Dedifferentiated amniotic fluid mesenchymal stem cell (primary cell): ENCODE measurements around the gene MEIKIN.

Source experiments
- DNase-seq: peaks from one replicate; pipeline ENCODE4 v3.0.0-alpha.2; 2016; ENCODE audit errors: extremely low spot score

The MEIKIN gene

DNA sequence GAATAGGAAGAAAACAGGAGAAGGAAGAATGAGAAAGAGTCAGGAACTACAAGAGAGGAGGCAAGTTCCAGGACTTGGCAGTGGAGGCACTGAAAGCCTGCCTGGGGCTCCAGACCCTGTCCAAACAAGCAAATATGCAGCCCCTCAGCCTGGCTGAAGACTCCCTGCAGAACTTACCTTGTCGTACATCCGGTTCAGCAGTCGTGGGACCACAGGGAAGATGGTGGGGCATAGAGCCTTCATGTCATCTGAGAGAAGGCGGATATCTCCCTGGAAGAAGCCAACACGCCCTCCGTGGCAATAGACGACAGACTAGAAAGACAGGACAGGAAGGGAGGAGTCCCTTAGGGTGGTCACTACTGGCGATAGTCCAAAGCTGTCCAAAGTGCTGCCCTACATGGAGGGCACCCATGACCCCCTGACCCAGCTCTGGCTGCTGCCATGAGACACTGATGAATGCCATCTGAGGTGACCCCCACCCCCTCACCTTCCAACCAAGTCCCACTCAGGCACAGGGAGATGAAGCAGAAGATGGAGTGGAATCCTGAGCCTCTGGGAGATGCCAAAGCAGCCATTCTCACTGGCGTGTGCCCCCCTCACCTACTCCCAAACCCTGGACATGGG, 27.7 kb upstream of the MEIKIN start:
- DNase-seq = no peak

DNA sequence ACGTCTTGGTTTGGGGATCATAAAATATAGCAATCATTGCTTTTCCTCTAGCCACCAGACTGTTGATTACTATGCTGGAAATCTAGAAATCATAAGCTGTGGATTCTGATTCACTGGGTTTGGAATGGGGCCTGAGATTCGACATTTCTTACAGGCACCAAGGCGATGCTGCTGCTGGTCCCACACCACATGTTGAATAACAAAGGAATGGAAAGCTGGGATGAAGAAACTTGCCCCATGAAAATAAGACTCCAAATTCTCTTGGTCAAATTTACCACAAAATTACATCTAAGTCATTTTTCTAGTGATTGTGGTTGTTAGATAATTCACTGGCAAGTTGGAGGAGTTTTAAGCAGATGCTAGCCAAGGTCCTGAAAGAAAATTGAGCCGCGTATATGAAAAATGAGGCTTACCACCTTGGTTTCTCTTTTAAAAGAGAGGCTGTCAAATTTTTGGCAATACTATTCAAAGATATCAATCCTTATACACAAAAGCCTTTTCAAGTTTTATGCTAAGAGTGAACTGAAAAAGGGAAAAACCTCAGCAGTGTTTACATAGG, 23.0 kb upstream of the MEIKIN start:
- no peak for DNase-seq

DNA sequence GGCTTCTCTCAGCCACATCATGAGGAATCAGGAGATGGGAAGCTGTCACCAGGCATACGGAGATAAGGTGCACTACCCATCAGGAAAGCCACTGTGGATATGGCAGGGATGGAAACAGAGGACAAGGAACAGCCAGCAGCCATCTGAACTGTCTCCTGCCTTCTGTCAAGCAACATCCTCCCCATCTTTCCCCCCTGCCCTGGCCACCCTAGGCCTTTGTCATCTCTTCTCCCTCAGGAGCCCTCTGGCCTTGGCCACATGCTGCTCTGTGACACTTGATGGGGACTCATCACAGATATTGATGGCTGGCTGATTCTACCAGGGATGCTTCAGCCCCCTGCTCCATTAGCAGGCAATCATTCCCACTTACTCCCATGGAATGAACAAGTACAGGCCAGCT, 21.1 kb upstream of the MEIKIN start:
- DNase-seq = no peak

DNA sequence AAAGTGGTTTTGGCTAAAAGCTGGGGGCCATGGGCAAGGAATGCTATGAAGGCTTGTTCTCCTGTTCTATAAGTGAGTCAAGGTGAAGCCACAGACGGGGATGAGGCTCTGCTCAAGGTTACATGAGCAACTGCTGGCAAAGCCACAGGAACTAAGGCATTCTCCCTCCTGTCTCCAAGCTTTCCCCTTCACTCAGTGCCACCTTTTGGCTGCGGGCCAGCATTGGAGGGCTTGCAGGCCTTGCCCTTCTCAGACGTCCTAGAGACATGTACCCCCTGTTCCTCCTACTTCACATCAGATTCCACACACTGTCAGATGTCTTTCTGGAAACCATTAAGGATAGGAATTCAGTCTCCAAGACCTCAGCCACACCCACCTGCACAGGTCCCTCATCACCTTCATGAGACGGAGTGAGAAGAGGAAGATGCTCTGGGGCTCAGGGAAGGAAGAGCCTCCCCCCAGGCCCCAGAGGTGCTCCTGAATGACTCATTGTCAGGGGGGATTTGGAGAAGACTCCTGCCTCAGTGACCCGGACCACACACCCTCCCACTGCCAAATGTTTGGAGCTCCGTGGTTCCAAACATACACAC, 20.5 kb upstream of the MEIKIN start:
- no peak for DNase-seq

DNA sequence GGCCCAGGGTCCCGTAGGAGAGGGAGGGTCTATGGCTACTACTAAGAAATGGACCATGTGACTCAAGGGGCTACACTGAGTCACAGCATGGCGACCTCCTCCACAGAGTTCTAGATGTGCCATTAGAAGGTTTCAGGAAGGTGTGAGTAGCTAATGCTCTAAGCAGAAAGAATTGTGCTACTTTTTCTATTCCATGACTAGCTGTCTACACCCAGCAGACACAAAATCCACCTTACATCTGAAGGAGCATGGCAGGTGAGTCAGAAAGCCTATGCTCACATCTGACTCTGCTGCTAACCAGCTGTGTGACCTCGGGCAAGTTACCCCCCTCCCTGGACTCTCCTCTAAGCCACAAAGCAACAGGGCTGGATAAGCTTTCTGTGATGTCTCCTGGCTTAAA, 14.4 kb upstream of the MEIKIN start:
- no peak for DNase-seq

DNA sequence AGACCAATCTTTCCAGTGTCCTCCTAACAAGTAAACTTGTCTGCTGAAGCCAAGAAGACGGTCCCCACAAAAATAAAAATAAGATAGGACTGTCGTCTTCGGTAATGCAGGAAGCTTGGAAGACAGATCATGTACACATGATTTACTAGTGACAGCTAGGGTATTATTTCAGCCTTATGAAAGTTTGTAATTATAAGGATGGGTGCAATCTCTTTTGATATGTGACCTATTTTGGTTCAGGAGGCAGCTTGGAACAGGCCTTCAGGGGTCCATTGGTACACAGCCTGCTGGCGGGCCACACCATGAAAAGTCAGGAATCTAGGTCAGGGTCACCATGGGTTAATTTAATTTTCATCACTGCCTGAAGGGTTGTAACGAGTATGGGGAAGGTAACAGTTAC, 13.7 kb upstream of the MEIKIN start:
- no peak for DNase-seq

DNA sequence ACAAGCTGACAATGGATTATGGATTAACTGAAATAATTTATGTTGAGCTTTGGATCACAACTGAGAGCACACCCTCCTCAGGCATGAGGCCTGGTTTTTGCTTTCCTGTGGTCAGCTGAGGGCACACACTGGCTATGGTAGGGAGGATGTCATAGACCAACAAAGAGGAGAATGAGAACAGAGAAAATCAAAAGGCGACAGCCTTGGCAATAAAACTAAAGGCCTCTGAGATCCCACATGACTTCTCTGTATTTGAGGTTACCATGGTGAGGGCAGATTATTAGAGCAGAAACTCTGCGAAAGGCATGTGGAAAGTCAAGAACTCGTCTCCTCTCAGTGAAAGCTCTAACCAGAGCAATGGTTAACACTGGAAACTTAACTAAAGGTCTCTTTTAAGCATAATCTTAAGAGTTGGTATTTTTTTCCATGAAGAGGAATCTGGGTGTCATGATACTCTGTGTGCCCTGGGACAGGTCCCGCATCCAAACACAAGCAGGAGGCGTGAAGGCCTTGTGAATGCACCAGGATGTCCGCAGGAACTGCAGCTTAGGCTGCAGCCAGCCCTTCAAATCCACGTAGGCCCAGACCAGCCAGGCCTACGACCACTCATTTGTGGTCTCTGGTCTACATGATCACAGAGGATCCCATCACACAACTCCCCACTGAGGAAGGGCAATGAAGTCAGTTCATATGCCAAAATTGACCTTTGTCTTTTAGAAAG, 12.4 kb upstream of the MEIKIN start:
- no peak for DNase-seq

DNA sequence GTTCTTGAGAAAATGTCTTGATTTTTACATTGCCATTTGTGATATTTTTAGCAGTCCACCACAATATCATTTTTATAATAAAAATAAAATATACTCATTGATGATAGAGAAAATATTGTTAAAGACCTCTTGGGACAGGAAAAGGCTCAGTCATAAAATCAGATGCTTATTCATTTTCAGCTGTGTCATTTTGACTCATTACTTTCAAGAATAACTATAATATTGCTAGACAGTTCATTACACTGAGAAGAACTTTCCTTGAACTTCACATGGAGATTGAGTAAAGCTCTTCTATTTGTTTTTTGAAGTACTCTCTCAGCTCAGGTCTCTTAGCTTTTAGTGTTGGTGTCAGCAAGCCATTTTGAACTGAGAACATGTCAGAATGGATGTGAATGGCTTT, 8.5 kb upstream of the MEIKIN start:
- DNase-seq = no peak

DNA sequence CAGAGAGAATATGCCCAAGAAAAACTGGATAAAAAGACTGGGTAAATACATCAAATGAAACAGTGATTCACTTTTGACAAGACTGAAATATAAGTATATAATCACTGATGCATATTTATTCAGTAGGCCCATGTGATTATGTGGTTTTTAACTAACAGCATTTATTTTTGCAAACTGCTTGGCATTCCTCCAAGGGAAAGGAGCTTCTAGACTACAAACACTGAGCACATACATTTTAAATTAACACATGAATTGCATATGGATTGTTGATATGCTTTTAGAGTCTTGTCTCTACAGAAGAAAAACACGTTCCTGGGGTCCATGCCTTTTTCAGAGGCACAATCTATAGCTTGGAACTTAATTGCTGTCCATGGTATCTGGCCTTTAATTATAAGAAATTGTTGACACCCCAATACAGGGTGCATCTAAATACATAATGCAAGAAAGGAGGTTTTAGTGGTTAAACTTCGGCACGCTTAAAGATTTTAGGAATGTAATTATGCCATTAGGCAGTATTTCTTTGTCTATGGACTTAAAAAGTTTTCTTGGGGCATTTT, 6.9 kb upstream of the MEIKIN start:
- no peak for DNase-seq

DNA sequence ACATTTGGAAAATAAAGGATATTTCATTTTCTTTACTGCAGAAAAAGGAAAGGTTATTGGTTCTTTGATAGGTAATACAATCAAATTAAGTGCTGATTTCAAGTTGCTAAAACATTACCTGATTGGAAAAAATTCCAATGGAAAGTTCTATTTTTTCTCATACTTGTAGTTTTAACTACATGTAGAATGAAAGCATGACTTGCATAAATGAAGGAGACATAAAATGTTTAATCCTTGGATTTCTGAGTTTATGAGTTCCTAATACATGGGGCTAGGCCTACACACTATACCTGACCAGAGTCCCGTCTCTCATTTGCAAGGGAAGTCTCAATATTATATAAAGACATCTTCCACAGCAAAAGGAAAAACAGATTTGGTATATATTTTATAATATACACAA, 5.2 kb upstream of the MEIKIN start:
- no peak for DNase-seq

DNA sequence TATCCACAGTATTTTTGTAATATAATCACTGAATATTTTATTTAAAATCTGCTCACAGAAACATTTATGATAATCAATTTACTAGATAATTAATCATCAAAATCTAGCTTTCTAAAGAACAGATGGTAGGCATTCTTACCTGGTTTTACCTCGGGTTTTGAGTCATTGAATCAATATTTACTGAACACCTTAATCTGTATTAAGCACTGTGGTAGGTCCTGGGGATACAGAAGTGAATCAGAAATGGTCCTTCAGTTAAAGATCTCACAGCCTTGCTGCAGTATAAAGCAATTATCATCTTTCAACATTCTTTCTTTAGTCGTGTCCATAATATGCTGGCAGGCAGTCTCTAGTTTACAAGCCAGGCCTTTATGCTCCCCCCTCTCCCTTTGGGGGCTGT, 2.0 kb upstream of the MEIKIN start:
- no peak for DNase-seq

DNA sequence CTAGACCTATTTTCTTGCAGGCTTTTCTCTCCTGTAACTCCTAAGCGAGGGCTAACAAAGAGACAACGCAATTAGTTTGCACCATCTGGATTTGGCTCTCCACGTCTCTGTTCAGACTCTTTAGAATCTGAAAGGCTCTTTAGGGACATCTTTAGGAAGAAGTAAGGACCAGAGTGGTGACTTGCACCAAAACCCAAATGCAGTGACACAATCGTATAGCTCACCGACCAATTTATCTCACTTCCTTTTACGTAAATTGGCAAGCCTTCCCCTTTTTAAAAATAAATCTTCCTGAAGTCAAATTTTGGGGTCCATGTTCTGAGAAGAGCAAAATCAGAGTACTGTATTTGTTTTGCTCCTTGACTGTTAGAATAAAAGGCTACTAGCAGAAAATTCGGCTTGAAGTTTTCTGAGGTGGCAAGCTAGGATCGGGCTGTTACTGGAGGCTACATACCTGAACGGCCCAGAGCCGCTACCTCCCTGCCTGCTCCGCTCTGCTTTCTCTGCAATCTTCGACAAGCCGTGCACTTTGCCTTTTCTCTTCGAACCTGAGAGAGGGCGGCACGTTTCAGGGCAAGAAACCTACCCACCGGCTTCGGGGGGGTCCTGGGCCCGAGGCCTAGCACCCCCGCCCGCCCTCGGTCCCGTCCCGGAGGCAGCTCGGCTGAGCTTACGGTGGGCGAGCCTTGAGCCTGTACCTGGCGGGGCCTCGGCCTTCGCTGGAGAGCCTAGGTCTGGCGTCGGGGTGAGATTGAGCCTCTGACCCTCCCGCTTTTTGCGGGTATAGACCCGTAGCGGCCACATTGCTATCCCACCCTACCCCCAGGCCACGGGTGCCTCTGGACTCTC, 537 bp downstream of the MEIKIN start:
- no peak for DNase-seq

DNA sequence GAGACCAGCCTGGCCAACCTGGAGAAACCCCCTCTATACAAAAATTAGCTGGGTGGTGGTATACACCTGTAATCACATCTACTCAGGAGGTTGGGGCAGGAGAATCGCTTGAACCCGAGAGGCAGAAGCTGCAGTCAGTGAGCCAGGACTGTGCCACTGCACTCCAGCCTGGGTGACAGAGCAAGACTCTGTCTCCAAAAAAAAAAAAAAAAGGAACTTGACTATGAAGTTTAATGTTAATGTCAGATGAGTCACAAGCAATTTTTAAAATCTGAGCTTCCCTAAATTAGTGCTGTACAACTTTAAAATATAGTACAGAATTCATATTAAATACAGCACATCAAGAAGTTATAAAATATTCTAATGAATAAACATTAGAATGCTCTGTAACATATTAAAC, 1.5 kb downstream of the MEIKIN start:
- no peak for DNase-seq

DNA sequence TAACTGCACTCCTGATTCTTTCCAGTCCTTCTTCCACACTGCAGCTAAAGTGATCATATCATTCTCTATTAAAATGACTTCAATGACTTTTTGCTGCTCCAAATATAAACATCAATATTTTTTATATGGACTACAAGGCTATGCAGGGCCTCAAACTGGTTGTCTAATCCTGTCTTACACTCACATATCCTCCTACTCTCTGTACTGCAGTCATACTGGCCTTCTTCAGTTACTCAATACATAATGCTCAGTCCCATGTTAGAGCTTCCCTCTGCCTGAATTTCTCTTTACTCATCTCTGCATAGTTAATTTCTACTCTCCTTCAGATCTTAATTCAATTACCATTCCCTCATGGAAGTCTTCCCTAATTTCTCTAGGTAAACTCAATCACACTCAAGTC, 3.4 kb downstream of the MEIKIN start:
- no peak for DNase-seq

DNA sequence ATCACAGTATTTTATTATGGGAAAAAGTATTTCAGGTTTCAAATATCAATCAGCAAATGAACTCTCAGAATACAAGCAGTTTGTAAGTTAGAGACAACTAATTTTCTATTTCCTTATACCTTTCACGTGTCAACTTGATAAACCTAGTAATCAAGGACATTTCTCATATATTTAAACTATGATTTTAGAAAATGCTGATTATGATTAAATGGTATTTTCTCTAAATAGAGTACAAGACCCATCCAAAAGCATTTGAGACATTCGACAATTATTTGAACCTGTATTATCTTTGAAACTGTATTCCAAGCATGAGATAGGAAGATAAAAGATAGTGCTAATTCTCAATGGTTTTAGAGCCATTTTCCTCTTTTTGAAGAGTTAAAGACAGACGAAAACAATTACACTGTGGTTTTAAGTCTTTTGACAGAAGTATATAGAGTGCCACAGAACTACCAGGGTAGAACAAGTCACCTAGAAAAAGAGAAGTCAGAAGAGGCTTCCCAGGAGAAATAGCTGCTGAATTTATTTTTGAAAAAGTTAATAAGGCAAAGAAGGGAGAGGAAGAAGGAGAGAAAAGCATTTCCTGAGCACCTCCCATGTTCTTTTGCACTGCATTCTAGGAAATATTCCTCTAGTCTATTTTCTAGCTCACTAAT, 5.6 kb downstream of the MEIKIN start:
- DNase-seq = no peak

DNA sequence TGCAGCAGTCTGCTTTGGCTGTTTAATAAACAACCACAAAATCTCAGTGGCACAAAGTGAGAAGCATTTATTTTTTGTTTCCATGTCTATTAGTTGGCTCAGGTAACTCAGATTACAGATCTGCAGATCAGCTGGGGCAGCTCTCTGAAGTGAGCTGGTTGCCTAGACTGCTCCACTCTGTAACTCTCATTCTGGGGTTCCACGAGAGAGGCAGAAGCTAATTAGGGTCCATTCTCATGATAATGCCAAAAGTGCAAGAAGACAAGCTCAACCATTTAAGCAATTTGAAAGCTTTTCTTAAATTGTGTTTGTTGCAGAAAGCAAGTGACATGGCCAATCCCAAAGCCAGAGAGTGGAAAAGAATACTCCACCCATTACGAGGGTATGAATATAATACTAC, 13.2 kb downstream of the MEIKIN start:
- no peak for DNase-seq

DNA sequence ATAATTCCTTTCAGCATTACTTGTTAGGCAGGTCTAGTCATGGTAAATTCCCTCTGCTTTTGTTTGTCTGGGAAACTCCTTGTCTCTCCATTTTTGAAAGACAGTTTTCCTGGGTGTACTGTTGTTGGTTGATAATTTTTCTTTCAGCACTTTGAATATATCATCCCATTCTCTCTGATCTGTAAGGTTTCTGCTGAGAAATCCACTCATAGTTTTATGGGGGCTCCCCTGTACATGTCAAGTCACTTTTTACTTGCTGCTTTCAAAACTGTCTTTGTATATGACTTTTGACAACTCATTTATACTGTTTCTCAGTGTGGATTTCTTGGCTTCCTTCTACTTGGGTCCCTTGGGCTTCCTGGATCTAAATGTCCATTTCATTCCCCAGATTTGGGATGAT, 16.5 kb downstream of the MEIKIN start:
- no peak for DNase-seq

DNA sequence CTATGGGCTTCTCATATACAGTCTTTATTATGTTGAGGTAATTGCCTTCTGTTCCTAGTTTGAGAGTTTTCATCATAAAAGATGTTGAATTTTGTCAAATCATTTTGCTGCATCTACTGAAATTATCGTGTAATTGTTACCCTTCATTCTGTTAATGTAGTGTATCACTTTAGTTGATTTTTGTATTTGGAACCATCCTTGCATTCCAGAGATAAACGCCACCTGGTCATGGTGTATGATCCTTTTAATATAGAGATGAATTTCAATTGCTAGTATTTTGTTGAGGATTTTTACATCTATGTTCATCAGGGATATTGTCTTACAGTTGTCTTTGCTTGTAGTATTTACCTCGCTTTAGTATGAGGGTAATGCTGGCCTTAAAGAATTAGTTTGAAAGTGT, 19.3 kb downstream of the MEIKIN start:
- no peak for DNase-seq

DNA sequence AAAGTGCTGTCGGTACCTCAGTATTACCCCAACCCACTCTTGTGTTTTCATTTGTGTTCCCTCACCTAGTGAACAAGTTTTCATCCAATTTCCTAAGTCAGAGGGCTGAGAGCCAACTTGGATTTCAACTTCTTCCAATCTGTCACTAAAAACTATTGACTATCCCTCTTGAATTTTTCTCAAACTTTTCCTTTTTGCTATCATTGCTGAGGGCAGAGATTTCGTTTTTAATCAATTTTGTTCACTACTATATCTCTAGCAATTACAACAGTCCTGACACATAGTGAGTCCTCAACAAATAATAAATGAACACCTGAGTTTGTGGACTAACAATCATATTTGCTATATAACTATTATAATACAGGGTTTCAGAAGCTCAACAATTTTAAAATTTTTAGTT, 29.0 kb downstream of the MEIKIN start:
- no peak for DNase-seq

DNA sequence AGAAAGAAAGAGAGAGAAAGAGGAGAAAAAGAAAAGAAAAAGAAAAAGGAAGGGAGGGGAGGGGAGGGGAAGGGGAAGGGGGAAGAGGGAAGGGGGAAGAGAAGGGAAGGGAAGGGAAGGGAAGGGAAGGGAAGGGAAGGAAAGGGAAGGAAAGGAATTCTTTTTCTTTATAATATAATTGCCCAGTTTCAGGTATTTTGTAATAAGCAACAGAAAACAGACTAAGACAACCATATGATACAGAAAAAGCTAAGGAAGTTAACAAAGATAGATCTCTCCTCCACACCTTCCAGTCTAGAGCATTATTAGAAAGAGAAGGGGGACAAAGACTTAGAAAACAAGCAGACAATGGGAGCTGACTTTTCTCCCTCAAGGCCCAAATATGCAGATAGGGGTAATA, 31.0 kb downstream of the MEIKIN start:
- DNase-seq = no peak

DNA sequence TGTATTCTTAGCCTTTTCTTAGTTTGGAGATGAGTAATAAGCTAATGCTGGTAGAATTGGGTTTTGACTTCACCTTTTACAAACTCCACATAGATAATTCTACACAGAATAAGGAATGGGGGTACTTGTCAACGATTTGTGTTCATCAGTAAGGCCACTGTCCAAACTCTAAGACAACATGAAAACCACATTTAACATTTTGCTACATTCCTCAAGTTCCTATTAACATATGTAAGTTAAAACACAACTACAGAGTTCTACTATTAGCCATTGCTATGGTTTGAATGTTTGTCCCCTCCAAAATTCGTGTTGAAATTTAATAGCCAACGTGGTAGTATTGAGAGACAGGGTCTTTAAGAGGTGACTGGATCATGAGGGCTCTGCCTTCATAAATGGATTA, 31.9 kb downstream of the MEIKIN start:
- no peak for DNase-seq

DNA sequence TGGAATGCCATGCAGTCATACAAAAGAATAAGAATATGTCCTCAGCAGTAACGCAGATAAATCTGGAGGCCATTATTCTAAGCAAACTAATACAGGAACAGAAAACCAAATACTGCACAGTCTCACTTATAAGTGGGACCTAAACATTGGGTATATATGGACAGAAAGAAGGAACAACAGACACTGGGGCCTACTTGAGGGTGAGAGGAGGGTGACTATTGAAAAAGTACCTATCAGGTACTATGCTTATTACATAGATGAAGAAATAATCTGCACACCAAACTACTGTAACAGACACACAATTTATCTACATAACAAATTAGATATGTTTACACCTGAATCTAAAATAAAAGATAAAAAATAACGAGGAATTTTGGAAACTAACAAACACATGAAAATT, 38.8 kb downstream of the MEIKIN start:
- DNase-seq = no peak
